NK-92 (cell line): ENCODE data around the gene BNIP2.
"Not testable (repeated sequence)": the region's sequence is repeated elsewhere in the genome, so short reads cannot be mapped to it uniquely, and the experiment has no call there.

Source experiments
- DNase-seq: peaks from one replicate; lab custom pipeline; 2025; ENCODE audit not compliant: unreplicated experiment; lab: John Stamatoyannopoulos, UW

The BNIP2 gene

DNA sequence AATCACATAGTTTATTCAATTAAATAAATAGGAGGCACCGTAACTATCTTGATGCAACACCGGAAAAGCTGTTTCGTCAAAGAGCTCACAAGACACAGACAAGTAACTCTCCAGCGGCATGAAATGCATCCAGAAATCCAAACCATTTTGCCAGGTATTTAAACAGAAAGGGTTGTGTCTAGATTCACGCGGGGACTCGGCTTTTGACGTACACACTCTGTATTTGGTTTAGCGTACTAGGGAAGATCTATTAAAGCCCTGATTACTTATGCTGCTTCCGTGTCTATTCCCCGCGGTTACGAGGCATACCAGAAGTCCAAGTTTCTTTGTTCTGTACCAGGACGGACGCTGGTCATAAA is 718 bp downstream of the BNIP2 start:
- no peak for DNase-seq

DNA sequence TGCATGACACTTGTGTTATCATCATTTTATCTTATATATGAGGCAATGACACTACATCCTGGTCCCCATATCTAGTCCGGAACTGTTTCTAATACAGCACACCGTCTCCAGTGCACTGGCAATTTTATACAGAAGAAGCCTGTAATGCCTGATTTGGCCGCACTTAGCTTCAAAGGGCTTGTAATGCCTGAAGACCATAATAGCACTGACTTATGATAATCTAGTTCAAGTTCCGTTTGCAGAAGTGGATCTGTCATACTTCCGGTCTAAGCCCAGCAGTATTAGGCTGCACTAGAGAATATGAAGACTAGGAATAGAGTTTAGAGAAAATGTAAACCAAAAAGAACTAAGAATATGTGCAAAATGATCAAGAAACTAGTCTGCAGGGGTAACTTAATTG is 1.3 kb downstream of the BNIP2 start:
- DNase-seq = no peak

DNA sequence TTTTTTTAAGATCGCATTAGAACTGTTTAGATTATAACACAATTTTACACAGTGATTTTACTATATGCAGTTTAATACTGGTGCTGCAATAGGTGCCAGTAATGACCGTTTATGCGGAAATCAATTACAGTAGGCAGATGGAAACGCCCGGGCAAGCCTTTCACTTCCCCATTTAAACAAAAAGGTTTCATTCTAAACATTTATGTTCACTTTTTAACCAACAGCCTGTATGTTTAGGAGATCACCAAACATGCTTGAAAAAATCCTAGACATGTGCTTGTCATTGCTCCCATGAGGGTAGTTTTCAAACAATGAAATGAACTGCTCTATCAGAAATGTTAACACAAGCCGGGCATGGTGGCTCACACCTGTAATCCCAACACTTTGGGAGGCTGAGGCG is 2.7 kb downstream of the BNIP2 start:
- no peak for DNase-seq

DNA sequence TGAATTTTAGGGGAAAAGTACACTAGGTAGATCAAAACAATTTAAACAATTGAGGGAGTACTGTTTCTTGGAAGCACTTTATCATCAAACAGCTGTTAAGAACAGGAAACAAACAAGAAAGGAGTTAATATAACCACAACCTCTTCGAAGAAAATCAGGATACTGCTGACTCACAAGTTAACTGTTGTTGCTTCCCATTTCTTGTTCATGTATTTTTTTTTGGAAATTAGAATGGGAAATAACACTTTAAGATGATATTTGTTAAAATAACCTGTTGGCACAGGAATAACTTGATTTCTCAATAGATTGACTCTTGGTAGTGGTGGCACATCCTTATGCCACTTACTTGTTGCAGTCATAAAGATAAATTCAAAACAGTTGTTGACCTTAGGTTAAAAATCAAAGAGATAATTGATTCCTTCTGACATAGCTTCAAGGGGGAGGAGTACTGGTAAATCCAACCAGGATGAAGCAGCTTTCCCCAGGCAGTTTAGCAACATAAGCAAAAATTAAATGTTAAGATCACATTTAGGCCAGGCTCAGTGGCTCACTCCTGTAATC is 3.3 kb downstream of the BNIP2 start:
- no peak for DNase-seq

GRCh38 chr15:59680870-59681269 is 8.2 kb downstream of the BNIP2 start:
- no peak for DNase-seq

- DNase-seq = no peak
Measured at GRCh38 chr15:59680346-59680745, 8.8 kb downstream of the BNIP2 start.

- no peak for DNase-seq
Measured at GRCh38 chr15:59678620-59679019, 10.5 kb downstream of the BNIP2 start.

DNA sequence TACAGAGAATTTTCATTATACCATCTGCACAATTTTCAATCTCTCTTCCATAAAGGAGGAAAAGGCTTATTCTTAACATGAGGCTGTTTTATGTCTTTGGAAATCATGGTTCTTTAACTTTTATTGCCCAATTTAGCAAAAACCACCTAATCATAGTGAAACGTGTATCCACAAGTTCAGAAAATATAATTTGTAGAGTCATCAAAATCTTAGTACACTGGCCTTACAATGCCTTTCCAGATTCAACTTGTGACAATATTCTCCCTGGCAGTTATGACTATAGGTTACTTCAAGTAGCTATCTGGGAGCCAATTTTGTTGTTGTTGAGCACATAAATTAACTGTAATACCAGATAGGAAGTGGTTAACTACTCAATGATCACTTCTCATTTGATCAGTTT is 10.9 kb downstream of the BNIP2 start:
- DNase-seq = no peak

DNA sequence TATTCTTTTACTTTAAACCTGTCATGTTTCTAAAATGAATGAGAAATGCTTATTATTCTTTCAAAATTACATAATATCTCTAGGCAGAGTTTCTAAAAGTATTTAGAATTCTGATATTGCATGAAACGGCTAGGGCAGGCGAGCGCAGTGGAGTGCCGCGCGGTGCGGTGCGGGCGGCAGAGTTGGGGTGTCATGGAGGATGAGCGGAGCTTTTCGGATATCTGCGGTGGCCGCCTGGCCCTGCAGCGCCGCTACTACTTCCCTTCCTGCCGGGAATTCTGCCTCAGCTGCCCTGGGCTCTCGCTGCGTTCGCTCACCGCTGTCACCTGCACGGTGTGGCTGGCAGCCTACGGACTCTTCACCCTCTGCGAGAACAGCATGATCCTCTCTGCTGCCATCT is 12.6 kb downstream of the BNIP2 start:
- DNase-seq = no peak

DNA sequence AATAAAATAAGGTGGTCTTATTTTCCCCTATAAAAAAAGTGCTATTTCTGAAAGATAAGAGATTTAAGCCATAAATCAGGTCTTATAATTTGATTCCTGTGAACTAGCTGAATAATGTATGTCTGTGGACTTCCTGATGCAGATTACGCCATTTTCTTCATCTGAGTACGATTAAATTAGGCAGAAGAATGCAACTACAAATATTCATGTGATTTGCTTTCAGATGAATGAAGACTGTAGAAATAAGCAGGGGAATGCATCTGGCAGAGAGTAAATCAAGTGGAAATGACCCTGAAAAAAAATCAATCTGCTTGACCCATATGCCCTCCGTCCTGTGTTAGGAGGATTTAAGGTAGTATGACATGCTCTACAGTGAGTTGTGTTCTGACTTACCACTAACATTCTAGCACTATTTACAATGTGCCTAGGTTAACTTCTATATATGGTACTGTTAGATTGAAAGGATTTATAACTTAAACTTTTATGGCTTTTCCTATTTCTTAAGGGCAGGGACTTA is 14.7 kb downstream of the BNIP2 start:
- no peak for DNase-seq

DNA sequence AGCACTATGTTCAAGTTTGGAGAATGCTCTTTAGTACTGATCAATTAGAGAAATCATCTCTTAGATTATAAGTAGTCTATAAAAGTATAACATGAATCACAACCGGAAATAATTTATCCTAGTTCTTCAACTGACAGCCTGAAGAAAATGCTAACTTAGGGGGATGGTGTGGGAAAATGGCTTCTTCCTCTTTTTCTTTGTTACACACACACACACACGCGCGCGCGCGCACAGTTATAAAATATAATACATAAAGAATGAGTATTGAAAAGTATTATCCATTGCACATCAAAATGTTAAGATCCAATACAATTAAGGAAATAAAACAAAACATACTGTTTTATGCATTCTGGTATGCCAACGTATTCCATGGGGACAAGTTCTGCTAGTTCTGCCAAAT is 20.6 kb downstream of the BNIP2 start:
- no peak for DNase-seq

- no peak for DNase-seq
Measured at GRCh38 chr15:59662260-59662659, 26.9 kb downstream of the BNIP2 start.

DNA sequence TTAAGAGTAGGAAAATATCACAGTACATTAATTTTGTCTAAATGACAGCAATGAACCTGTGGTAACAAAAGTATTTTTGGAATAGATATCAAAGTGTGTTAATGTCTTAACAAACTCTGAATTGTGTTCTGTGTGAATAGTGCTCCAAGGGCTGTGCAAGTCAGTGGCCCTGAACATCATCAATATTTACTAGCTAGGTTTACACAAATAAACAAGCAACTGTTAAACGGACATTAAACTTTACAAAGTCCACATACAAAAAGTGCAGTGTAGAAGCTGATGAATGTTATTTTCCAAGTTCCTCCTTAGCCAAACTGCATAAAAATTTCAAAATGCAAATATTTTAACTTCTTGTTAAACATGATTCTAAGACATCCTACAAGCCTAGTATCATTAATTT is 29.8 kb downstream of the BNIP2 start:
- DNase-seq = no peak

GRCh38 chr15:59657635-59658125 is 31.4 kb downstream of the BNIP2 start:
- DNase-seq = no peak

DNA sequence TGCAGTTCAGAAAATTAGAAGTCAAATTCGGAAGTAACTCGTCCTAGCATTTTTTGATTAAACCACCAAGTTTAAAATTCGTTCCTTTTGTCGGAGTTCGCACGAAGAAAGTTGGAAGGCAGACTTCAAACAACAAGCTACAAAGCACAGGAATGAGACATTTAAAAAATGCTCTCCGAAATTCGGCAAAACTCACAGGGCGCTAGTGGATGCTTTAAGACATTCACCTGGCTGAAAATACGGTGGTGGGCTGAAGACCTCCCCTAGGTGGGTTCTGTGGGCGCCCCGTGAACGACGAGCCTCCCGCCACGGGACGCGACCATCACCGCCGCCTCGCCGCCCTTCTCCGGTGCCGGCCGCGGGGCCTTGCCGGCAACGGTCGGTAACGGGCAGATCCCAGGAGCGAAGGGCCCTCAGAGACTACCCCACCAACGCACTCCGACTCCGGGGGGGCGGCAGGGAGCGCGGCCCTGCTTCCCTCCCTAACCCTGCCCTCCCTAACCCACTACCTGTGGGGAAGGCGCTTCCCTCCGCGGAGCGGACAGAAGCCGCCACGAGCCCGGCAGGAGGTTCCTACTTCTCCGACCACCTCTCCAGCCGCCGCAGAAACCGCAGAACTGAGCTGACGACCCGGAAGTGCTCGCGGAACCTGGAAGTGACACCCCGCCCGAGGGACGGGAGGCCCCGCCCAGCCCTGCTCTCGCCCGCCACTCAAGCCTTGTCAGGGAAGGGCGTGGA is 32.1 kb downstream of the BNIP2 start, which contains the start of gene GTF2A2:
GTF2A2 (minus strand) TSS at position 619 of the 738 bp plus-strand sequence. CDS start 5,238 bp downstream, outside the sequence.
- peak; percentile 82 for DNase-seq

GRCh38 chr15:59654046-59654445 is 35.1 kb downstream of the BNIP2 start:
- DNase-seq = no peak

DNA sequence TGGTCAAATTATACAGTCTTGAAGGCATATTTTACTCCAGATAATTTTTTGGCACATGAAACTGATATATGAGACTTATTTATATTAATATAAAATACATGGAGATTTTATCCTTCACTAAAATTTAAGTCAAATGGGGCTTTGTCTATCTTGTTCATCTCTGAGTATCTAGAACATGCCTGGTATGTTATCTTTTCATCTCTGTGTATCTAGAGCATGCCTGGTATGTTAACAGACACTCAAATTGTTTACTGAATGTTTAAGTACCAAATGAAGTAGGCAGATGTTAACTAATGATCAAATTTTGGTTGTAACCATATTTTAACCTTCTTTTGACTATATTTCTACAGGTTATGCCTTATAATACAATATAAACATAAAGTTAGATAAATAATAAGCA is 39.5 kb downstream of the BNIP2 start:
- no peak for DNase-seq

DNA sequence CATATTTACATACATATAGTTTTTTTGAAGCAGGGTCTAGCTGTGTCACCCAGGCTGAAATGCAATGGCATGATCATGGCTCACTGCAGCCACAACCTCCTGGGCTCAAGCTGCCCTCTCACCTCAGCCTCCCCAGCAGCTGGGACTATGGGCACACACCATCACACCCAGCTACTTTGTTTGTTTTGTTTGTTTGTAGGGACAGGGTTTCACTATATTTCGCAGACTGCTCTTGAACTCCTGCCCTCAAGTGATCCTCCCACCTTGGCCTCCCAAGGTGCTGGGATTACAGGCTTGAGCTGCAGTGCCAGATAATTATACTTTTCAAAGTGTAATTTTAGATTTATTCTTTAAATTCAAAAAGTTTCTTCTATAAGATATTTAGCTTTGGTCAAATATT is 42.0 kb downstream of the BNIP2 start:
- no peak for DNase-seq

DNA sequence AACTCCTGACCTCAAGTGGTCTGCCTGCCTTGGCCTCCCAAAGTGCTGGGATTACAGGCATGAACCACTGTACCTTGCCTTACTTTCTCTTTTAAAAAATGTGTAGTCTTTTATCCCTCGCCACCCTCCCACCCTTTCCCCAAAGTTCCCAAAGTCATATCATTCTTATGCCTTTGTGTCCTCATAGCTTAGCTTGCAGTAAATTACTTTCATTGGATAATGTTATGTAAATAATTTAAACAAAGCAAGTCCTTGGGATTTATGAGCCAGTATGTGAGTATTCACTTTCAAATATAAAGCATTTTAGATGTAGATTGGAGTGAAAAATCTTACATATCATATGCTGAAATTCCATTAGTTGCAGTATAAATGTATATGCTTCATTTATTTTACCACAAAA is 42.8 kb downstream of the BNIP2 start:
- DNase-seq = no peak

GRCh38 chr15:59645812-59646211 is 43.3 kb downstream of the BNIP2 start:
- not testable (repeated sequence) for DNase-seq

DNA sequence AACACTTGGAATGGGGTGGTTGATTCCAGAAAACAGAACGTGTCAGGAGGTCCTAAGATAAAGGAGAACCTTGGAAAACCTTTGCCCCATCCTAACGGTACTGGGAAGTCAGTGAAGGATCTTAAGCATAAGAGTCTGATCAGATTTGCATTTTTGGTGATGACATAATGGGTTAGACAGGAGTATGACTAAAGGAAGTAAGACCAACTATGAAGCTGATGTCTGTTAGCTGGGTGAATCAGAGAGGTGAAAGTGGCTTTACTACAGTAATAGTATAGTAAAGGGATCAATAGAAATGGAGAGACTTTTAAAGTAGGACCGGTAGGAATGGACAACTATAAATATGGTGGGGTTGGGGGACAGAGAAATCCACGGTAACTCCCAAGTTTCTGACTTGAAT is 44.4 kb downstream of the BNIP2 start:
- no peak for DNase-seq

- no peak for DNase-seq
Measured at GRCh38 chr15:59642351-59642750, 46.8 kb downstream of the BNIP2 start.

DNA sequence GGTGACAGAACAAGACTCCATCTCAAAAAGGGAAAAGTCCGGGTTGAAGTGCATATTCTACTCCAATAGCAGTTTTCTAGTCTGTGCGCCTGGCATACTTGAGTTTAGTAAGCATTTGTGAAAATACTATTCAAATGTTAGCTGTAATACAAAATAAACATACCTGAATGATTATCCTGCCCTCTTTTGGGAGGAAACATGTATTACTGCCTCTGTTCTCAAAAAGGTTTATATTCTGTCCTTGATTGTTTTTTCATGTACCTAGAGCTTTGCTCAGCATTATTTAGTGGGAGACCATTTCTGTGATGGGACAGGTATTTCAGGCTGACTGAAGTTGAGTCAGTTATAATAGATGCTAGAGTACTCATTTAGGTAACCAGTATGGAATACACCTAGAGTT is 51.6 kb downstream of the BNIP2 start:
- not testable (repeated sequence) for DNase-seq
